SK-N-MC (cell line): ENCODE measurements around the gene ANTXRL.

Source experiments
- EZH2 ChIP-seq: fragments of 200-600 bp; sonication (generic); IDR thresholded peaks from one replicate; pipeline ENCODE4 v1.6.1; 2017; ENCODE audit warnings: antibody characterized with exemption
- FOXP2 ChIP-seq: optimal IDR thresholded peaks from 2 replicates; pipeline ENCODE3; 2011; ENCODE audit warnings: mild to moderate bottlenecking, moderate library complexity; ENCODE audit not compliant: insufficient read depth; ENCODE audit errors: extremely low read length, control extremely low read depth
- POLR2AphosphoS5 ChIP-seq: IDR thresholded peaks from 2 replicates; pipeline ENCODE4 v1.6.1; 2012; ENCODE audit warnings: mild to moderate bottlenecking, low read depth, low read length, borderline replicate concordance

GRCh38 chr10:46288601-46289206 is 1.9 kb downstream of the ANTXRL start:
- TF ChIP-seq EZH2 (no peak), POLR2AphosphoS5 (no peak), FOXP2 (no peak)
